Measurements from ENCODE around the gene FOXS1.
"Not testable (repeated sequence)": the region's sequence is repeated elsewhere in the genome, so short reads cannot be mapped to it uniquely, and the experiment has no call there.

FOXS1 gene

DNA sequence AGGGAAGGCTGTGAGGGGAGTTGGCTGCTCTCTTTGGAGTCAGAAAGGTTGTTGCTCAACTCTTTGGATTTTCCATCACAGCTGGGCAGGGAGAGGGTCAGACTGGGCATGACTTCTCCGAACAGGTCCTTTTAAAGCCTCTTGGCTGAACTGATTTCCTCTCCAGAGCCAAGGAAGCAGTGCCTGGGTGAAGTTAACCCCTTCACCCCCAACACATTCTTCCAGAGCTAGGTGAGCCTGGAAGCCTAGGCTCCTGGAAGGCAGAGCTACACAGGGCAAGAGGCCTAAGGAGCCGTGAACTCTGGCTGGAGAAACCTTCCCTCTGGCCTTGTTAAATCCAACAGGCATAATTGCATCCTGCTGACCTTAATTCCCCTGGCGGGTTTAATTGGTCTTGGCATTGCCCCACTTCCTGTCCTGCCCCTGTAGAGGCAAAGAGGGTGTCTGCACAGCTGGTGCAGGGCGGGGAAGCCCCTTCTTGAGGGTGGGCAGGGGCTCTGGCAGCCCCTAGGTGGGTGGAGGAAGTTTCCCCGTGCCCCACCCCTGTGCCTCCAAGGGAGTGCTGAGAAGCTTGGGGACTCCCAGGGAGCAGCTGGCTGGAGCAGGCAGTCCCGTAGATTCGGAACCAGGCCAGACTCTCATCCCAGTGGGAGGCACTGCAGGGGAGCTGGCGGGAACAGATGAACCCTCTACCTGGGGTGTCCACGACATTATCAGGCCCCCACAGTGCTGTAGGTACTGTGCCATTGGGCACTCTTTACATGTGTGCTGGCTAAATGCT lies 29.8 kb downstream of the FOXS1 start:
- no peak overlapping the region for H3K9ac ChIP-seq (ENCODE audit: low read depth, low read length)
- no peaks in the 10 kb centered on the region for H3K27me3 ChIP-seq (ENCODE audit: insufficient read depth, low read length)
- H3K4me1 ChIP-seq (ENCODE audit: insufficient read depth, low read length): peaks cover 8% of the 10 kb centered on the region; the same call in 1 of the 2 replicates
- H3K27ac ChIP-seq (ENCODE audit: low read length): no peak overlapping the region
- no peak overlapping the region for H3K4me3 ChIP-seq (ENCODE audit: low read length)
- H3K9me3 ChIP-seq (ENCODE audit: insufficient read depth, low read depth, low read length): no peaks in the 10 kb centered on the region
- no peaks in the 10 kb centered on the region for H3K36me3 ChIP-seq (ENCODE audit: insufficient read depth, low read depth, low read length)

GRCh38 chr20:31814142-31814541 lies 31.3 kb downstream of the FOXS1 start:
- not testable (repeated sequence) for H3K4me3 ChIP-seq (ENCODE audit: low read length); H3K27ac ChIP-seq (ENCODE audit: low read length); H3K9me3 ChIP-seq (ENCODE audit: insufficient read depth, low read depth, low read length); H3K9ac ChIP-seq (ENCODE audit: low read depth, low read length); H3K27me3 ChIP-seq (ENCODE audit: insufficient read depth, low read length); H3K4me1 ChIP-seq (ENCODE audit: insufficient read depth, low read length); H3K36me3 ChIP-seq (ENCODE audit: insufficient read depth, low read depth, low read length)

GRCh38 chr20:31813611-31814010 lies 31.8 kb downstream of the FOXS1 start:
- Histone ChIP-seq H3K9me3 (ENCODE audit: insufficient read depth, low read depth, low read length) (no peaks in the 10 kb centered on the region), H3K4me1 (ENCODE audit: insufficient read depth, low read length) (peaks cover 8% of the 10 kb centered on the region; the same call in 1 of the 2 replicates), H3K36me3 (ENCODE audit: insufficient read depth, low read depth, low read length) (0 out of 2 replicates have a peak, but pooled peaks cover 2% of the 10 kb centered on the region), H3K4me3 (ENCODE audit: low read length) (no peak overlapping the region), H3K27me3 (ENCODE audit: insufficient read depth, low read length) (no peaks in the 10 kb centered on the region), H3K27ac (ENCODE audit: low read length) (no peak overlapping the region), H3K9ac (ENCODE audit: low read depth, low read length) (no peak overlapping the region)

DNA sequence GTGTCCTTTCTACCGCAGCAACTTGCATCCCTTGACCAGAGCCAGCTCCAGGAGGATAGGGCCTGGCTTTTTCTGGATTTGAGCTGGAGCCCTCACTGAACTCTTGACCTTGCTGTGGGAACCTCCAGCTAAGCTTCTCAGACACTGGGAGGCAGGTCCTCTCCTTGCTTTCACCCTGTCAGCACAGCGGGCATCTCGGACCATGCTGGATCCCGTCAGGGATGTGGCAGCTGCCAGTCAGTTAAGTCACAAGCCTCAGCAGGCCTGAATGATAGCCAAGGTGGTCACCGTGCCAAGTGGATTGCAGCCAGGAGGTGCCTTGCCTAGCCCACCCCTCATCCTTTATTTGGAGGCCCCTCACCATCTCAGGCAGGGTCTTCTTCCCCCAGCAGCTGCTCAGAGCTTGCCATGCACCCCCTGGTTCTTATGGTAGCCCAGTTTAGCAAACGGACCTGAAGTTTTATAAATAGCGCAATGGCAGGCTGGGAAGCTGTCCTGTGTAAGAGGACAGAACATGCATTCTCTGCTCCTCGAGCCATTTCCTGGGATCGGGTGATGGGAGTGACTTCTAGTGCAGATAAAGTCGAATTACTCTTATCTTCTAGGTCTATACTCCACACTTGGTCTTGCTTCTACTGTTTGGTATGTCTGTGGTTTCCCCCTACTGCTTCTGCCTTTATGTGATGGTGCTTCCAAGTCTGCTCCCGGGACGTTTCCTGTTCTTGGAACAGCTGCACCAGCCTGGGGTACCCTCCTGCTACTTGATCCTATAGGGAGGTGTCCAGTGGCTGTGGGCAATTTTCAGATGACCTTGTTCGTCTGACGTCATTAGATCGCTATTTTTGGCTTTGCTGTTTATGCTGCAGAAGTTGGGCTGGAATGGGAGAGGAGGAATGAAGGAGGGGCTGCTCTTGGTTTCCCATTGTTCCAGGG lies 33.3 kb downstream of the FOXS1 start:
- no peak overlapping the region for H3K9ac ChIP-seq (ENCODE audit: low read depth, low read length)
- no peaks in the 10 kb centered on the region for H3K27me3 ChIP-seq (ENCODE audit: insufficient read depth, low read length)
- H3K4me1 ChIP-seq (ENCODE audit: insufficient read depth, low read length): peaks cover 8% of the 10 kb centered on the region; the same call in 1 of the 2 replicates
- H3K27ac ChIP-seq (ENCODE audit: low read length): no peak overlapping the region
- no peak overlapping the region for H3K4me3 ChIP-seq (ENCODE audit: low read length)
- no peaks in the 10 kb centered on the region for H3K9me3 ChIP-seq (ENCODE audit: insufficient read depth, low read depth, low read length)
- H3K36me3 ChIP-seq (ENCODE audit: insufficient read depth, low read depth, low read length): 0 out of 2 replicates have a peak, but pooled peaks cover 6% of the 10 kb centered on the region

DNA sequence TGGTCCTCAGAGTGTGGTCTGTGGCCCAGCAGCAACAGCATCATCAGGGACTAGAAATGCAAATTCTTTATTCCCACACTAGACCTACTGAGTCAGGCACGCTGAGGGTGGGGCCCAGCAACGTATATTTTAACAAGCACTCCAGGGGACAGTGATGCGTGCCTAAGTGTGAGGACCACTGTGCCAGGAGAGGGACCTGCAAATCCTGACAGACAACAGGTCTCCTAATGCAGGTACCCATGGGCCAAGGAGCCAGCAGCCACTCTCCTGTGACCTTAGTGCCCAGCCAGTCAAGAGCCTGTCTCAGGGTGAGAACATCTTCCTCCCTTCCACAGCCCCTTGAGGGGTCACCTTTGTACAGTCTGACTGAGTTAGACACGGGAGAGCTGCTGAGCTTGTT lies 34.2 kb downstream of the FOXS1 start:
- no peaks in the 10 kb centered on the region for H3K9me3 ChIP-seq (ENCODE audit: insufficient read depth, low read depth, low read length)
- peaks cover 11% of the 10 kb centered on the region; the same call in 1 of the 2 replicates for H3K36me3 ChIP-seq (ENCODE audit: insufficient read depth, low read depth, low read length)
- H3K27ac ChIP-seq (ENCODE audit: low read length): no peak overlapping the region

GRCh38 chr20:31809661-31810060 lies 35.7 kb downstream of the FOXS1 start:
- H3K27ac ChIP-seq (ENCODE audit: low read length): no peak overlapping the region
- H3K4me3 ChIP-seq (ENCODE audit: low read length): no peak overlapping the region

More for the DNA sequence above, 34.2 kb downstream of the FOXS1 start:
- Histone ChIP-seq H3K9ac (ENCODE audit: low read depth, low read length) (no peak overlapping the region), H3K4me1 (ENCODE audit: insufficient read depth, low read length) (peaks cover 8% of the 10 kb centered on the region; the same call in 1 of the 2 replicates), H3K4me3 (ENCODE audit: low read length) (no peak overlapping the region), H3K27me3 (ENCODE audit: insufficient read depth, low read length) (no peaks in the 10 kb centered on the region)

GRCh38 chr20:31808481-31808880 lies 36.9 kb downstream of the FOXS1 start:
- Histone ChIP-seq H3K36me3 (ENCODE audit: insufficient read depth, low read depth, low read length) (peaks cover 30% of the 10 kb centered on the region), H3K4me1 (ENCODE audit: insufficient read depth, low read length) (no peaks in the 10 kb centered on the region), H3K27me3 (ENCODE audit: insufficient read depth, low read length) (no peaks in the 10 kb centered on the region), H3K27ac (ENCODE audit: low read length) (no peak overlapping the region), H3K4me3 (ENCODE audit: low read length) (no peak overlapping the region), H3K9me3 (ENCODE audit: insufficient read depth, low read depth, low read length) (no peaks in the 10 kb centered on the region), H3K9ac (ENCODE audit: low read depth, low read length) (no peak overlapping the region)

More at GRCh38 chr20:31809661-31810060, 35.7 kb downstream of the FOXS1 start:
- H3K9ac ChIP-seq (ENCODE audit: low read depth, low read length): no peak overlapping the region
- H3K36me3 ChIP-seq (ENCODE audit: insufficient read depth, low read depth, low read length): peaks cover 19% of the 10 kb centered on the region
- H3K27me3 ChIP-seq (ENCODE audit: insufficient read depth, low read length): no peaks in the 10 kb centered on the region
- H3K9me3 ChIP-seq (ENCODE audit: insufficient read depth, low read depth, low read length): no peaks in the 10 kb centered on the region
- H3K4me1 ChIP-seq (ENCODE audit: insufficient read depth, low read length): no peaks in the 10 kb centered on the region

DNA sequence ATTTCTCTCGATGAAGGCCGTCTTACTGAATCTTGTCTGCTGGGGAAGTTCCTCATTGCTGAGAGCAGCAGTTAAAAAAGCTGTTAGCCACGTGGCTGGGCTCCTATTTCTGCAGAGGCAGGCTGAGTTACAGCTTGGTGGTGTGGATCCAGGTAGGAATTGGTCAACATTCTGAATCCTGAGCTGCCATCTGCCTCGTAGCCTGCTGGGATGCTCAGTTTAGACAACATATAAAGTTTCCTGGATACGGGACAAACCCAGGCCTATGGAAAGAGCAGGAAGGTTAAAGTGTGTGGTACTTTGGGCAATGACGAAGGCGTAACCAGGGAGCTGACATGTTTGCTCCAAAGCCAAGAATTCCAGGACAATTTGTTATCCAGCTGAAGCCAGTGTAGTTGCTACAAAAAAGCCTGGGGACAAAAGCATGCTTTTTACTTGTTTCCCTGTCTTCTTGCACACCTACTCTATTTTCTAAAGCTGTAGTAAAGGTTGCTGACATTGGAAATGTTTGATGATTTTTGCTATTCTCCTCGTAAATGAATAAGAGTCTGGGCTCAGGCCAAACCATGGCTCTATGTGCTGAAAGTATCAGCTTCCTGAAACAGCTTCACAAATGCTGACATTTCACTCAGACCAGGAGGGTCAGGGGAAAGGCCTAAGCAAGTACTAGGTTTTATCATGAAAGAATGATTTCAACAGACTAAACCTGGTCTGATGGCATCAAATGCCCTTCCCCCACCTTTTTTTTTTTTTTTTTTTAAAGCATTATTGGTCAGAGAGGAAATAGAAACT lies 38.6 kb downstream of the FOXS1 start:
- Histone ChIP-seq H3K9me3 (ENCODE audit: insufficient read depth, low read depth, low read length) (no peaks in the 10 kb centered on the region), H3K9ac (ENCODE audit: low read depth, low read length) (no peak overlapping the region), H3K27me3 (ENCODE audit: insufficient read depth, low read length) (no peaks in the 10 kb centered on the region), H3K4me1 (ENCODE audit: insufficient read depth, low read length) (no peaks in the 10 kb centered on the region), H3K4me3 (ENCODE audit: low read length) (no peak overlapping the region), H3K27ac (ENCODE audit: low read length) (no peak overlapping the region), H3K36me3 (ENCODE audit: insufficient read depth, low read depth, low read length) (peaks cover 46% of the 10 kb centered on the region)

GRCh38 chr20:31803552-31804291 lies 41.7 kb downstream of the FOXS1 start:
- Histone ChIP-seq H3K9me3 (ENCODE audit: insufficient read depth, low read depth, low read length) (no peaks in the 10 kb centered on the region), H3K27ac (ENCODE audit: low read length) (no peak overlapping the region), H3K27me3 (ENCODE audit: insufficient read depth, low read length) (no peaks in the 10 kb centered on the region), H3K4me3 (ENCODE audit: low read length) (no peak overlapping the region), H3K9ac (ENCODE audit: low read depth, low read length) (no peak overlapping the region), H3K36me3 (ENCODE audit: insufficient read depth, low read depth, low read length) (peaks cover 75% of the 10 kb centered on the region), H3K4me1 (ENCODE audit: insufficient read depth, low read length) (no peaks in the 10 kb centered on the region)

DNA sequence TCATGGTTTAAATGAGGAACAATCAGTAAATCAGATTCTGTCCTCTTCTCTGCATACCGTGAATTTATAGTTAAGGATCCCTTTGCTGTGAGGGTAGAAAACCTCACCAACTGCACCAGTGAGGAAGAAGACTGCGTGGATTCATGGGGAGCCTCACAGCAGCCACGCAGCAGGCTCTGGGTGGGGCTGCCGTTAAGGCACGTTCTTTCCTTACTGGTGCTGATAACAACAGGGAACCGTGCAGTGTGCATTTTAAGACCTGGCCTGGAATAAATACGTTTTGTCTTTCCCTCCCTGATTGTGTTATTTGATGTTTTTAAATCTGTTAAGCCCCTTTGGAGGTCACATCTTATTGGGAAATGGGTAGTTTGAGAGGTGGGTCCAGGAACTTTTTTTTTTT lies 43.9 kb downstream of the FOXS1 start:
- H3K4me1 ChIP-seq (ENCODE audit: insufficient read depth, low read length): no peaks in the 10 kb centered on the region
- H3K9me3 ChIP-seq (ENCODE audit: insufficient read depth, low read depth, low read length): no peaks in the 10 kb centered on the region
- no peak overlapping the region for H3K9ac ChIP-seq (ENCODE audit: low read depth, low read length)
- H3K27me3 ChIP-seq (ENCODE audit: insufficient read depth, low read length): no peaks in the 10 kb centered on the region
- H3K27ac ChIP-seq (ENCODE audit: low read length): no peak overlapping the region
- no peak overlapping the region for H3K4me3 ChIP-seq (ENCODE audit: low read length)
- H3K36me3 ChIP-seq (ENCODE audit: insufficient read depth, low read depth, low read length): peaks cover 90% of the 10 kb centered on the region

- Histone ChIP-seq H3K27ac (ENCODE audit: low read length) (no peak overlapping the region), H3K4me3 (ENCODE audit: low read length) (no peak overlapping the region), H3K4me1 (ENCODE audit: insufficient read depth, low read length) (no peaks in the 10 kb centered on the region), H3K36me3 (ENCODE audit: insufficient read depth, low read depth, low read length) (peaks cover 97% of the 10 kb centered on the region), H3K27me3 (ENCODE audit: insufficient read depth, low read length) (no peaks in the 10 kb centered on the region), H3K9me3 (ENCODE audit: insufficient read depth, low read depth, low read length) (no peaks in the 10 kb centered on the region), H3K9ac (ENCODE audit: low read depth, low read length) (no peak overlapping the region)
Observed at GRCh38 chr20:31797364-31797763, 48.0 kb downstream of the FOXS1 start.
